Pulmonary artery endothelial cell (primary cell): ENCODE data around the gene THEMIS. TPM values are rescaled to one million over a fixed set of nuclear protein-coding genes. Genes with fewer than 3 reads are reported as not detected.

Source experiments
- DNase-seq: peaks from one replicate; pipeline ENCODE4 v3.0.0-alpha.2; 2011; ENCODE audit warnings: low read depth, low spot score
- total RNA-seq: library from RNA; depleted of rRNA; stranded (reverse); fragments of >200 nt; gene quantifications from 2 replicates; pipeline ENCODE4 v1.2.3, GENCODE V29; 2014

THEMIS gene
- total RNA-seq, 1 donor from 2014 or later, result not detected

DNA sequence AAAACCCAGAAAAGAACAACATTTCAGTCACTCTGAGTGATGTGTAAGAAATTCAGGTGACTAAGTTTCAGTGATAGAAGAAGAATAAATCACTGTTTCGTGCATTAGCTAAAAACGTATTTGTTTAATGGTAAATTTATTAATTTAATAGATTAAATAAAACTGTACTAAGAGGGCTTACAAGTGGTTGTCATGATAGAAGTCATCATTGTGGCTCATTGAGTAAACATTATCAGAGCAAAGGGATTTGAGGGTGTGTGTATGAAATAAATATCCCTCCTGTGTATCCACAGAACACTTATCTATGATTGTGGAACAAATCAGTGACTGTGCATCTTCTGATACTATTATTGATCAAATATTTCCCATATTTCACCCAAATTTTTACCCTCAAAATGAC is 40.1 kb downstream of the THEMIS start:
- DNase-seq, result no peak

DNA sequence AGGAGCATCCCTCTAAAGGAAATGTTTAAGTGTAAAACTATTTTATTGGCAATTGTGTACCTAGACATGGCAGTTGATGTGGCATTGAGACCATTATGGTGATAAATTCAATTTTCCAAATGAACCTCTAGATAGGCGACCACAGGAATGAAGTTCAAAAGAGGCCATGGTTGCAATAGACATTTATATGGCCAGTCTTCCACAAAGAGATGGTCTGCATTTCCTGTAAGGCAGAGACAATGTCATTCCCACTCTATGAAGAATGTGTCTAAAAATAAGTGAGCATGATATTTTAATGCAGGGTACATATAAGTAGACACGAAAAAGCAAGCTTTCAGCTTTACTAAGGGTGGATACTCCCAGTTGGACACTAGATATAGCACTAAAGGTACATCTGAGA is 40.9 kb downstream of the THEMIS start:
- DNase-seq, result no peak

DNA sequence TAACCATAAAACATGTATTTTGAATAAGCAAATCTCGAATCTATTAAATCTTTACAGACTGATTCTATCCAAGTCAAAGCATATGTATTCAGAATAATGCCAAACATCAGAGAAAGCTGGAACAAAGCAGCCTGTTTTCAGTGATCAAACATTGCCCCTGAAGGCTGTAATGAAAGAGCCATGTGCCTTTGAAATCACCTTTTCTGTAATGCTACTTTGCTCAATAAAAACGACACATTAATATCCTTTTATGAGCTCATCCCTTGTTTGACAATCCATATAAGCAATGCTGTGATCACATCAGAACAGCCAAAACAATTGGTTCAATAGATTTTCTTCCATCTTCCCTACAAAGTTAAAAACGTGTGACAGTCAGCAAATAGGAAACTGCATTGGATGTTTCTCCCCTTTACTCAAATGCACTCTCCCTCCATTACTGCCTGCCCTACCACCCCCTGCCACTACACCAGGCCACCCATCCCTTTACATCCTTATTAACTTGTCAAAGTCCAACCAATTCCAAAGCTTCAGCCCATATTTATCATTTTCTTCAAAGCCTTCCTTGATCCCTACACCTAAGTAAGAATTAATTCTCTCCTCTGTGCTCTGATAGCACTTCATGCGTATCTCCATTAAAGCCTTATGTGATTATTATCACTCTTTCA is 42.0 kb downstream of the THEMIS start:
- no peak for DNase-seq

DNA sequence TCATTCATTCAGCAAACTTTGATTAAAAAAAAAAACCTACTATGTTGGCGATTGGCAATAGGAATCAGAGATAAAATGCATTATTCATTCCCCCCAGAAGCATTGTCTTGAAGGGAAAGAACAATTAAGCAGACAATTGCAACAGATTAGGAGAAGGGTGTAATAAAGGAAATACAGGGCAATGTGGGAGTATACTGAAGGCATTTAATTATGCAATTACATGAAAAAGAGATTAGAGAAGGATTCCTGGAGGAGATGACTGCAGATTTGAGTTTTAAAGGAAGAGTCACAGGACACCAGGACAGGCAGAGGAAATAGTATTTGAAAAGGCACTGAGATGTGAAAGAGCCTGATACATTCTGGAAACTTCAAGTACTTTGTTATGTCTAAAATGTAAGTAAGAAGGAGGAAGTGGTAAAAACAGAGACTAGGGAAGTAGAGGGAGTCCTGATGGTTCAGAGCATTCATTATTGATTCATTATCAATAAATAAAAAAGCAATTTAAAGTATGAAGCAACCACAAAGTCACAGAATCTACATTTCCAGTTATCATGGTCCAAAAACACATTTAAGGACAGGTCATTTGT is 43.7 kb downstream of the THEMIS start:
- no peak for DNase-seq

DNA sequence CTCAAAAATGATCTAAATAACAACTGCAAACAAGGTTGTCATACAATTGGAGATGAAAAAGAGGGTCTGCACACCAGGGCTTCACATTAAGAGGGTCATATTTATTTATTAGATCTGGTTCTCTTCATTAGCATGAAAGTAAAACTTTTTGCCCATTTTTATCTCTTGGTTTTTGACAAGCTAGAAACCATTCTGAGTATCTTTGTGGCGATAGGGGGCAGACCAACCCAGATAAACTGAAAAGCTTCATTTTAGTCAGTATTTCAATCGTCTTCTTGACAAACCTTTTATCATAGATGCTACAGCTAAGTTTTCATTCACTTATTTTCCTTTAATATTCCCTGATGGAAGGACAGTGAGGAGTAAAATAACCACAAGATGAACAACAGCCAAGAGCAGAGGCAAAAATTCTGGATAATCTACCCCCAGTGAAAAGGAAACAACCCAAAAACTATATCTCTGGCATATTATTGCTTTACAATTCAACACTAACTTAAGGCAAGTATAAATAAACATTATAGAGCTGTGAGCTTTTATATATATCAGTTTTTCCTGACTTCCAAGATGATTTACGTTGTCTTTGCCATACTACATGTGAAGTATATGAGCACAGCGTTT is 45.2 kb downstream of the THEMIS start:
- no peak for DNase-seq

DNA sequence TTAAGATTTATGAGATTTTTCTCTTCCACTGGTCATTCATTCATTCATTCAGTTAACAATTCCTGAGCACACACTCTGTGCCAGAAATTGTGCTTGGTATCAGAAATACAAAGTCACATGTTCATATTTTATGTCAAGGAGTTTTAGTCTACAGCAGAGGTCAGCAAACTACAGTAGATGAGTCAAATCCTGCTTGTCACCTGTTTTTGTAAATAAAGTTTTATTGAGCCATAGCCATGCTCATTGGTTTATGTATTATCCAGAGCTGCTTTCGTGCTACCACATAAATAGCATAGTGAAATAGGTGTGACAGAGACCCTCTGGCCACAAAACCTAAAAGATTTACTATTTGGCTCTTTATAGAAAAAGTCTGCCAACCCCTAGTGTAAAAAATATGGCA is 46.8 kb downstream of the THEMIS start:
- no peak for DNase-seq

DNA sequence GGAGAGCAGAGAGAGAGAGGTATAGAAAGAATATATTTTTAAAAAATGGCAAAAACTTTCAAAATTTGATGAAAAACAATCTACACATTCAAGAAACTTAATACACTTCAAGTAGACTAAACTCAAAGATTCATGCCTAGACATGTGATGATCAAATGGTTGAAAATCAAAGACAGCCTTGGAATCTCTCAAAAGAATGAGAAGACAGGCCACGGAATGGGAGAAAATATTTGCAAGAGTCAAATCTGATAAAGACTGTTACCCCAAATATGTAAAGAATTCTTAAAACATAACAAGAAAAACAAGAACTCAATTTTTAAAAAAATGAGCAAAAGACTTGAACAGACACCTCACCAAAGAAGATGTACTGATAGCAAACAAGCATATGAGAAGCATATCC is 49.7 kb downstream of the THEMIS start:
- DNase-seq, result no peak

DNA sequence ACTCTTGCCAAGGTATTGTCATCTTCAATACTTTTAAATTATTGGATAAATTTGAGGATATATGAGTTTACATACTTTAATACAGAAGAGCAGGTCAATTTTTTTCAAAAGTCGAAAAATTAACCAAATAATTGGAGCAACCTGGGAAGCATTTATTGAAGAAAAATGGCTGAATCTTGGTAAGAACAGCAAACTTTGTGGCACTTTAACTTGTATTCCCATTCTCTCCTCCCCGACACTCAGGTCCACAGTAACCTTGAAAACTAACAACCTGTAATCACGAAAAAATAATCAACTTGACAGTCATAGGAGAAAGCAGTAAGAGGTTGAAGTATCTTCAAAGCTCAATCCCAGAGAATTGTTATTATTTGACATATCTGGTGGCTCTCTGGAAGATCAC is 55.6 kb downstream of the THEMIS start:
- no peak for DNase-seq

DNA sequence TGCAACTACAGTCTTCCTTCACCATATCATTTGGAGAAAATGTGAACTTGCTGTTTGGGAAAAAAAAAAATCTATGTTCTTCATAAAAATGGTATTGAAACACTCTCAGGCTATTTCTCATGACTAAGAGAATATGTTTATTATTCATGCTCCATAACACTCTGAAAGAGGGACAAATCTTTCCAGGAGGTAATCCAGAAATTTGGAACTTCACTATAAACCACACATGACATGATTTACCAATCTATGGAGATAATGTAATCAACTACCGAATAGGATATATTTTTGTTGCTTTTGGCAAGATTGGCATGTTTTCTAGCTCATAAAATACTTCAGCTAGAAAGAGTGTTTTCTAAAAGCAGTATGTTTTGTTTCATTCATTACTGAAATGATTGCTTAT is 56.3 kb downstream of the THEMIS start:
- no peak for DNase-seq

DNA sequence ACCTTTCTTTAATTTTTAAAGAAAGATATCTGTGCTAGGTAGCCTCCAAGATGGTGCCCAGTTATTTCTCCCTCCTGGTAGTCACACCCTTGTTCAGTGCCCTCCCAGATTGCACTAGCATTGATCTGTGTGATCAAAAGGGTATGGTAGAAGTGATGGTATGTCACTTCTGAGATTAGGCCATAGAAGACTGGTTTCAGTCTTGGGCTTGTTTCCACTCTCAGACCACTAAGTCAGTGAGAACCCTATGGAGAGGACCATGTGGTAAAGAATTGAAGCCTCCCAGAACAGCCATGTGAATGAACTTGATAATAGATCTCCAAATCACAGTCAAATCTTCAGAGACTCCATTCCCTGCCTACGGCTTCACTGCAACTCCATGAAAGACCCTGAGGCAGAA is 57.3 kb downstream of the THEMIS start:
- no peak for DNase-seq

DNA sequence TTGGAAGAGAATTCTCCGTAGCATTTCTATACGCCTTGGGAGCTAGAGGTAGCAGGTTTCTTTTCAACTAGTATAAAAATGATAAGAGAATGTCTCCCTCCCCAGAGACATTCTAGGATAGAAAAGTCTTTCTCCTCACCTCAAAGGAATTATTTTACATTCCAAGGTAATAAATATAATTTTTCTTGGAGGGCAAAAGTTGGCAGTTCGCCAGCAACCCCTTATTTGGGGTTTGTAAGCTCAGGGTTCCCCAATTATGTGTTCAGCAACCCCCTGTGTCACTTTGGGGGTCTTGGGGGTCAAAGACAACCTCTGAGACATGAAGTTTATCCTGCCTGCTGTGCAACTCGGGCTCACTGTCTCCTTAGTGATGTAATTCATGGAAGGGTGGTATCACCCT is 58.3 kb downstream of the THEMIS start:
- no peak for DNase-seq

DNA sequence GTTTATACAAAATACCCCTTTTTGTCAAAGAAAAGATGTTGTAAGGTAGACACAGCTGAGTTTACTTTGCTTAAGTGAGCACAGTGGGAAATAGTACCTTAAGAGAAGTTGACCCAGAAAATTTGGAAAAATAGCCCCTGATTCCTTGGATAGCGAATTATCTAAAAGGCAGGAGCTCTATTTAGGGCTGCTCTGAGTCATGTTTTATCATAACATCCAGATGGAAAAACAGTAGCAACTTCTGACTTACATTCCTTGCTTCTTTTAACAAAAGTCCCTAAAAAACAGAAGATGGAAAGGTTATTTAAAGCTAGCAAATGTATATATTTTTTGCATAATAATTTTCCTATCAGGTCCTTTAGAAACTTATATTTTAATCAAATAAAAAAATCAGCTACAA is 59.0 kb downstream of the THEMIS start:
- no peak for DNase-seq

DNA sequence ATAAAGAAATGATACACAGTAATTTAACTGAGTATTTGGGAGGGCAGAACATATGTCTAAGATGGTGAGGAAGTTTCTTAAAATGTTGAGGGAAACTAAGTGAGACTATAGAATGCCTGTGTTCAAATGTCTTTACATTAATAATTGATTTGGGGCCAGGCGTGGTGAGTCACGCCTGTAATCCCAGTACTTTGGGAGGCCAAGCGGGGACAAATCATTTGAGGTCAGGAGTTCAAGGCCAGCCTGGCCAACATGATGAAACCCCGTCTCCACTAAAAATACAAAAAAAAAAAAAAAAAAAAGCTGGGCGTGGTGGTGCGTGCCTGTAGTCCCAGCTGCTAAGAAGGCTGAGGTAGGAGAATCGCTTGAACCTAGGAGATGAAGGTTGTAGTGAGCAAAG is 66.7 kb downstream of the THEMIS start:
- no peak for DNase-seq

DNA sequence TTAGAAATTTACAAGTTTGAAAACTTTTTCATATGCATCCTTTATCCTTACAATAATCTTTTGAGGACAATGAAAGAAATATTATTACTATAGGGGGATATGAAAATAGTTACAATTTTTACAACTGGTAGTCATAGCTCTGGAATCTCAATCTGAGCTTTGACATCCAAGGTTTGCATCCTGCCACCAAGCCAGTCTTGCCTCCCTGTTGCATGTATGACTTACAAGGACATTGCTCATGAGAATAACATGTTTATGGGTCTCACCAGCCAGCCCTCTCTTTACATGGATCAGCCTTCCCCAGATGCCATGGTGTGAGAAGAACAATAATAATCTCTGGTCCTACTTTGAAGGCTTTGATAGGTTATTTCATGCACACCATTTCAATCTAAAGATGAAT is 67.5 kb downstream of the THEMIS start:
- no peak for DNase-seq

DNA sequence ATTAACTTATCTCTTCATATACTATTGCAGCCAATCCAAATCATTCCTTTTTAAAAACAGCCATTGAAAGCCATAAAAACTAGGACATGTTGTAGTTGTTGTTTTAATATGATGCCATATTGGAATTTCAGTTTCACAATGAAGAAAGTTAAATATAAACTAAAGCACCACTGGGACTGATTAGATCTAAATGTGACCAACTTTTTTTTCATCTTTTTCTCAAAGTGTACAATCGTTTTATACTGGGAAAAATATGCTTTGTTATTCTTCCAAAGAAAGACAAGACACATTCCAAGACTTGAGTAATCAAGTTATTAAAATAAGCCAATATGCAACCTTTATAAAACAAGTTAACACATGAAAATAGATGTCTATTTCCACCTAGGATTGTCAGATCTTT is 68.5 kb downstream of the THEMIS start:
- DNase-seq, result no peak

DNA sequence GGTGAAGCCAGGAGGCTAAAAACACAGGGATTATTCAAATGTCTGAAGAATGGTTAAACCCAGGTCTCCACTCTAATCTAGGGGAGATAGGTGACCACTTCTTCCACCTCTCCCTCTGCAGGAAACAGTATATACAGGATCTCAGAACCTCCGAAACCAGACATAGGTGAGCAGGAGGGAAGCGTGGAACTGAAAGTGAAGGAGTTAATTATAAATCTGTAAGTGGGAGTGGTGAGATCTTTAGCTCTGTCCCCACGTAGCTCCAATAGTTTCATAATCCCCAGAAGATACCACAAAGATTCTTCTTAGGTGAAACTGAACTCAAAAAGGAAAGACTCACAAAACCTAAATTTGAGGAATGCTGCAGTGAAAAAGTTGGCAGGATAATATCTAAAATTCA is 76.8 kb downstream of the THEMIS start:
- no peak for DNase-seq

DNA sequence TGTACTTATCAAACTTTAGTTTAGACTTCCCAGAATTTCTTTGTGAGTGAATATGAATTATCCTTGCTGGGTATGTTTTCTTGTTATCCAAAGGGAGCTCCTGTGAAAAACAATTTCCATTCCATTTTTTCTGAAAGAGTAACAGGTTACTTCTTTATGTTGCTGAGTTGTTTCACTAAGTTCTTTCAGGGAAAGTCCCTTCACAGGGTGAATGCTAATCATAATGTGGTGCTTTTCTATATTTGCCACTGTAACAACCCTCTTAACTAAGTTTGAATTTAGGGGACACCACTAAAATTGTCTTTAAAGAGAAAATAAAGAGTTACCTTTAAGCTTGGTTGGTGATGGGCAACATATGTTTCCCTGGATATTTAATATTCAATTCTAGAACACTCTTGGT is 79.4 kb downstream of the THEMIS start:
- DNase-seq, result no peak

DNA sequence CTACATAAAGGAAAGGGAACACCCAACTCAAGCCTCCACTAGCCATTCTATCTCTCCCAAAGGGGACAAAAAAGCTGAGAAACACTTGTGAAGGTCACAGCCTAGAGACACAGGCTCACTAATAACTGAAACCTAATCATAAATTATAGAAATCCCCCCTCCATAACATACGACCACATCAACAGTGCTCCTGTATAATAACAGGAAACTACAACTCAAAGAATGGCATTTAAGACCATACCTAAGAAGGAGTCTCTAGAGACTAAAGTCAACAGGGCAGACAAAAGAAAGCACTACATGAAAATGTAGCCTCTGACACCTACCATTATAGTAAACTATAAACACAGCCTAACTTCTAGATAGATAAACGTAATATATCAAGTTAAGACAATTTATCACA is 82.7 kb downstream of the THEMIS start:
- no peak for DNase-seq

DNA sequence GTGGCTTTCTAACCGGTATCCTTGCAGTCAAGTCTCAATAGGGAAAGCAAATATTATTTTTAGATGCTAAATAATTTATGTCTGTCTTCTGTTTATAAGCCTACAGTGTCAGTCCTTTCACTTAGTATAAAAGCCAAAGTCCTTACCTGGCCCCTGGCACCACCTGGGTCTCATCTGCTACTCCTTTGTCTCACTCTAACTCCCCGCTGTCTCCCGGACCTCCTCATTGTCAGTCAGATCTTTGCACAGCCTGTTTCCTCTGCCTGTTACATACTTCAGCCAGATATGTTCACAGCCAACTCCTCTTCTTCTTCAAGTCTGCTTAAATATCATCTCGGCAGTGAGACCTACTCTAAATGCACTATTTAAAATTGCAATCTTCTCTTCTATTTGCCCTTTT is 84.2 kb downstream of the THEMIS start:
- no peak for DNase-seq

DNA sequence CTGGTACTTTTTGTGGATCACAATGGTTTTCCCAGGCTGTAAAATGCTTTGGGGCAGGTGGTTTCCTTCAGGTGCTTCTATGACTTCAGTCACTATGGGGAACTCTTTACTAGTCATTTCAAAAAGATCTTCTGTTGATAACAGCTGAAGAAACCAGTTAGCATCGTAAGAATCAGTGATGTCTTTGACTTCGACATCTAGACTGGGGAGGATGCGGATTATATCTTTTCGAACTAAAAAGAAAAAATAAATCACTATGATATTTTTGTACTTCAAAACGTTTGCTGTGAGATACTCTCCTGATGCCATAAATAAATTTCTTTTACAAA is 87.2 kb downstream of the THEMIS start:
- no peak for DNase-seq

DNA sequence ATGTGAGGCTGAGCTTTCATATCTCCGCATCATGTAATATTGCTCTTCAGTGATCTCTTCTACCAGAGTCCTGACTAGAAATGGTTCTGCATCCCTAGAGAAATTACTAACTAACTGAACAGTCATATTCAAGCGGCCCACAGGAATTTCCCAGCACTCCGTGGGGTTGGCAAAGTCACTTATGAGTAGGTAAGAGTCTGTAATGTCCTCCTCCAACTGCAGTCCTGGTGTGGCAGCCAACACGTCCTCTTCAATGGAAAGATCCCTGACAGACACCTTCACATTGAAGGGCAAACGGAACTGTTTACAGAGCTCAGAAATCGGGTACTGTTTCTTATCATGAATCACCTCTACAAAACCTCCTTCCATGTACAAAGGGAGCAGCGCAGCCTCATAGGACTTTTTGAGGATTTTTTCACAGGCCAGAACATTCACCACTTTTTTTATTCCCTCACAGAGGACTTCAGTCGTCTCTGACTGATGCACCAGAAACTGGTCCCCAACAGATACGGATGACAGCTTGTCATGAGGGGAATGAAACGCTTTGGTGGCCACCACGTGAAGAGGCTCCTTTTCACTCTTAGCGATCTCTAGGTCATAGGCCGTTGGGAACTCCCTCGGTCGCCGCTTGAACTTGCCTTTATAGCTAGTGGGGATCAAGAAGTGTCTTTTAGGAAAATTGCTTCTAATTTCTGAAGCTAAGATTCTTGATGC is 87.7 kb downstream of the THEMIS start:
- no peak for DNase-seq

DNA sequence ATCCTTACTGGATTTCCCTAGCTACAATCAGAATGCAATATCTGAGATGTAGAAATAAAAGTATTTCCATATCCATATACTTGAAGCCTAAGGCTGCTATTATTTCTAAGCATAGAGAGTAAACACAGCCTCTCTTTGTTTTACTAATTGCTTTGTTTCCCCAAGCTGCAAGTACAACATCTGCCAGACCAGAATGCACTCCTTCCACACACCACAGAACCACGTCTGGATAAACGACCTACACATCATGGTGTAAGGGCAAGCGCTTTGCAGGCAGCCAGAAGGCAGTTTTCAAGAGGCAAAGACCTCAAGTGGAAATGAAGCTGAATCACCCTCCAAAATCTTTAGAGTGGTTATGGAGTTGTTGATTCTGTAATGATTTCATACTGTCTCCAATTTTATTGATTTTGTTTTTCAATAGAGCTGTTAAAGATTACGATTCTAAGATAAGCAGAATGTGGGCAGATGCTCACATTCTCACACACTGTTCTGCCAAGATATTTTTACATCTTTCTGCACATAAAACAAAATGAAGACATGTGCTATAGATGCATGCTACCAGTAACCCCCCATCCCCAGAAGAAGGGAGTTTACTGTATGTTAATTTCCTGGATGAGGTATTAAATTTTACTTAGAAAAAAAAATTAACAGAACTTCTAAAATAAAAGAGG is 88.8 kb downstream of the THEMIS start:
- DNase-seq, result no peak
